Heart left ventricle (tissue), 13 donors: ENCODE results near the gene ITIH6.

Experiments
- POLR2A ChIP-seq, 2 donors: fragments of 450-650 bp; IDR thresholded peaks; one replicate each; pipeline ENCODE4 v1.6.1; 2017; ENCODE audit warnings: antibody characterized with exemption in 2 of 2, mild to moderate bottlenecking in 2 of 2, moderate library complexity in 2 of 2
- TF ChIP-seq, protein P1 (sequence below), 12 donors: fragments of 200-600 bp; sonication (generic) in 4 of 12; IDR thresholded peaks; one replicate each; pipeline versions ENCODE4 v1.5.0 to v1.8.0; 2018 to 2022; ENCODE audit warnings: antibody characterized with exemption in 12 of 12, mild to moderate bottlenecking in 5 of 12
- donor health status: ischemic (EF 13 %, LVEDD 7.1; RV severe dilation, severe dysfunction).
- donor health status: DM: no; HTN: yes; CAD: no.
- donor health status: DM: no; HTN: no; CAD: no.
- donor health status: ischemic (EF 25% LVEDD 6.9; RV normal size, moderate dysfunction).
- donor health status: ischemic (EF 25% LVEDD 5.7; RV mildly dilated, moderate dysfunction).
- donor health status: ischemic (EF 35%, LVEDD 5.7; RV mildly dilated, moderate dysfunction).
- donor health status: nonischemic (EF 11% LVEDD 7.7; RV severe dilation, severe dysfunction).
- donor health status: DM: yes; HTN: yes; CAD: no.
- donor health status: PGD.
- donor health status: ischemic (EF 29% LVEDD 5.4; RV normal size, mild dysfunction).
- donor health status: nonischemic (EF 23%, LVEDD 6.1; RV moderate dilation, normal function).

- TF ChIP-seq, protein P1, sequence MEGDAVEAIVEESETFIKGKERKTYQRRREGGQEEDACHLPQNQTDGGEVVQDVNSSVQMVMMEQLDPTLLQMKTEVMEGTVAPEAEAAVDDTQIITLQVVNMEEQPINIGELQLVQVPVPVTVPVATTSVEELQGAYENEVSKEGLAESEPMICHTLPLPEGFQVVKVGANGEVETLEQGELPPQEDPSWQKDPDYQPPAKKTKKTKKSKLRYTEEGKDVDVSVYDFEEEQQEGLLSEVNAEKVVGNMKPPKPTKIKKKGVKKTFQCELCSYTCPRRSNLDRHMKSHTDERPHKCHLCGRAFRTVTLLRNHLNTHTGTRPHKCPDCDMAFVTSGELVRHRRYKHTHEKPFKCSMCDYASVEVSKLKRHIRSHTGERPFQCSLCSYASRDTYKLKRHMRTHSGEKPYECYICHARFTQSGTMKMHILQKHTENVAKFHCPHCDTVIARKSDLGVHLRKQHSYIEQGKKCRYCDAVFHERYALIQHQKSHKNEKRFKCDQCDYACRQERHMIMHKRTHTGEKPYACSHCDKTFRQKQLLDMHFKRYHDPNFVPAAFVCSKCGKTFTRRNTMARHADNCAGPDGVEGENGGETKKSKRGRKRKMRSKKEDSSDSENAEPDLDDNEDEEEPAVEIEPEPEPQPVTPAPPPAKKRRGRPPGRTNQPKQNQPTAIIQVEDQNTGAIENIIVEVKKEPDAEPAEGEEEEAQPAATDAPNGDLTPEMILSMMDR (IDR thresholded peaks at IDR 0.05): no peak
- no peak for TF ChIP-seq POLR2A (IDR thresholded peaks at IDR 0.05)
These were observed 22.0 kb downstream of the ITIH6 start for GRCh38 chrX:54776061-54776460.
